IMR-90 (cell line): ENCODE results near the gene SLC35C1. TPM values are rescaled to one million over a fixed set of nuclear protein-coding genes. Genes with fewer than 3 reads are reported as not detected.

ENCODE experiments used
- ATAC-seq: fragments of 200-7000 bp; cut with Tn5 transposase; 2 replicates; pipeline ENCODE4 v1.9.1; 2020; ENCODE audit warnings: low read depth, mild to moderate bottlenecking, moderate library complexity
- BruUV-seq: library from RNA; stranded (reverse); fragments of 400-500 nt; replicated peaks from 2 replicates; lab custom pipeline; 2021; lab: Mats Ljungman, UMichigan
- CTCF ChIA-PET: fragments of 300-600 bp; formaldehyde crosslinking; extraction: SDS; loops from one replicate; lab custom pipeline; 2021; ENCODE audit warnings: antibody characterized with exemption; lab: Yijun Ruan, JAX
- POLR2A ChIA-PET: fragments of 300-600 bp; sonication (Branson Sonifier 250); formaldehyde crosslinking; loops from one replicate; lab custom pipeline; 2022; ENCODE audit warnings: antibody characterized with exemption; ENCODE audit not compliant: unreplicated experiment; lab: Charles Lee
- DNase-seq: peaks from one replicate; pipeline ENCODE4 v3.0.0; 2013
- H2AFZ ChIP-seq: replicated peaks from 2 replicates; pipeline ENCODE3; 2013; ENCODE audit warnings: low read length, mild to moderate bottlenecking; ENCODE audit not compliant: poor library complexity
- H2AK5ac ChIP-seq: 2 replicates; pipeline ENCODE4 v1.6.1; 2013; ENCODE audit warnings: low read depth, low read length, inconsistent platforms
- H2AK9ac ChIP-seq: replicated peaks from 2 replicates; pipeline ENCODE3; 2013; ENCODE audit warnings: mild to moderate bottlenecking, low read depth, low read length, moderate library complexity; ENCODE audit not compliant: poor library complexity
- H2BK120ac ChIP-seq: 2 replicates; pipeline ENCODE4 v1.6.1; 2013; ENCODE audit warnings: low read depth, low read length, inconsistent platforms
- H2BK15ac ChIP-seq: 3 replicates; pipeline ENCODE4 v1.6.1; 2013; ENCODE audit warnings: low read depth, low read length, inconsistent platforms
- H2BK20ac ChIP-seq: 2 replicates; pipeline ENCODE4 v1.6.1; 2013; ENCODE audit warnings: low read depth, mild to moderate bottlenecking, inconsistent platforms, low read length, moderate library complexity
- H2BK5ac ChIP-seq: 2 replicates; pipeline ENCODE4 v1.6.1; 2013; ENCODE audit warnings: mild to moderate bottlenecking, low read depth, low read length, inconsistent platforms; ENCODE audit not compliant: poor library complexity, severe bottlenecking
- H3K14ac ChIP-seq: replicated peaks from 2 replicates; pipeline ENCODE4 v1.6.1; 2013; ENCODE audit warnings: low read depth, low read length, inconsistent platforms
- H3K18ac ChIP-seq: 2 replicates; pipeline ENCODE4 v1.6.1; 2013; ENCODE audit warnings: low read depth, low read length, control low read depth
- H3K23ac ChIP-seq: 2 replicates; pipeline ENCODE4 v1.6.1; 2013; ENCODE audit warnings: low read depth, low read length, inconsistent platforms
- H3K27ac ChIP-seq: 2 replicates; pipeline ENCODE4 v1.5.1; 2013; ENCODE audit warnings: mild to moderate bottlenecking, control low read depth, low read length; ENCODE audit not compliant: insufficient read depth
- H3K27me3 ChIP-seq: 2 replicates; pipeline ENCODE4 v1.6.1; 2013; ENCODE audit warnings: low read length; ENCODE audit not compliant: control insufficient read depth, insufficient read depth
- H3K36me3 ChIP-seq: 2 replicates; pipeline ENCODE4 v1.6.1; 2013; ENCODE audit warnings: low read length, mixed read lengths; ENCODE audit not compliant: control insufficient read depth, insufficient read depth
- H3K4ac ChIP-seq: 2 replicates; pipeline ENCODE4 v1.6.1; 2013; ENCODE audit warnings: low read depth, low read length, inconsistent platforms
- H3K4me1 ChIP-seq: 2 replicates; pipeline ENCODE4 v1.6.1; 2013; ENCODE audit warnings: low read length, mixed read lengths; ENCODE audit not compliant: control insufficient read depth, insufficient read depth
- H3K4me2 ChIP-seq: 2 replicates; pipeline ENCODE4 v1.6.1; 2013; ENCODE audit warnings: low read depth, mild to moderate bottlenecking, control low read depth, low read length, moderate library complexity
- H3K4me3 ChIP-seq: 2 replicates; pipeline ENCODE4 v1.5.1; 2013; ENCODE audit warnings: low read depth, mild to moderate bottlenecking, control low read depth, low read length, moderate library complexity; ENCODE audit not compliant: insufficient read depth
- H3K56ac ChIP-seq: 2 replicates; pipeline ENCODE4 v1.6.1; 2013; ENCODE audit warnings: low read length, inconsistent platforms; ENCODE audit not compliant: insufficient read depth; ENCODE audit errors: extremely low read depth
- H3K79me1 ChIP-seq, 2 experiments: 2 replicates each; pipeline ENCODE4 v1.6.1; 2013; ENCODE audit warnings: low read length in 2 of 2, inconsistent platforms in 1 of 2, low read depth in 1 of 2
- H3K9ac ChIP-seq: 2 replicates; pipeline ENCODE4 v1.6.1; 2013; ENCODE audit warnings: low read depth, low read length, control low read depth
- H3K9me1 ChIP-seq: 2 replicates; pipeline ENCODE4 v1.6.1; 2013; ENCODE audit warnings: low read length, inconsistent platforms; ENCODE audit not compliant: insufficient read depth
- H3K9me3 ChIP-seq: 2 replicates; pipeline ENCODE4 v1.6.1; 2013; ENCODE audit warnings: low read length; ENCODE audit not compliant: control insufficient read depth, insufficient read depth
- H4K20me1 ChIP-seq: 2 replicates; pipeline ENCODE4 v1.6.1; 2013; ENCODE audit warnings: low read length, inconsistent platforms; ENCODE audit not compliant: insufficient read depth
- H4K5ac ChIP-seq: 2 replicates; pipeline ENCODE4 v1.6.1; 2013; ENCODE audit warnings: mild to moderate bottlenecking, low read depth, low read length, control low read depth
- H4K8ac ChIP-seq, 2 experiments: 2 replicates each; pipeline ENCODE4 v1.6.1; 2013; ENCODE audit warnings: low read depth in 2 of 2, low read length in 2 of 2, control low read depth in 1 of 2, inconsistent platforms in 1 of 2
- H4K91ac ChIP-seq: 2 replicates; pipeline ENCODE4 v1.6.1; 2013; ENCODE audit warnings: low read depth, low read length, inconsistent platforms; ENCODE audit not compliant: insufficient read depth
- BHLHE40 ChIP-seq: fragments of 150-350 bp; IDR thresholded peaks from 2 replicates; pipeline ENCODE4 v1.6.1; 2016; ENCODE audit warnings: mild to moderate bottlenecking, low read depth, low read length
- CEBPB ChIP-seq: IDR thresholded peaks from 2 replicates; pipeline ENCODE4 v1.6.1; 2012; ENCODE audit warnings: low read depth, low read length, improper control_type of control experiment
- CTCF ChIP-seq: conservative IDR thresholded peaks from 2 replicates; pipeline ENCODE4 v1.5.1; 2012; ENCODE audit warnings: mild to moderate bottlenecking, low read depth, low read length, improper control_type of control experiment
- ELK1 ChIP-seq: fragments of 150-350 bp; IDR thresholded peaks from 2 replicates; pipeline ENCODE4 v1.6.1; 2016; ENCODE audit warnings: low read depth, mild to moderate bottlenecking, low read length, moderate library complexity, borderline replicate concordance
- FOS ChIP-seq: fragments of 150-350 bp; IDR thresholded peaks from 2 replicates; pipeline ENCODE4 v1.6.1; 2016; ENCODE audit warnings: low read depth, low read length
- MAFK ChIP-seq: IDR thresholded peaks from 2 replicates; pipeline ENCODE4 v1.6.1; 2012; ENCODE audit warnings: low read depth, low read length, improper control_type of control experiment
- MAZ ChIP-seq: IDR thresholded peaks from 2 replicates; pipeline ENCODE4 v1.6.1; 2012; ENCODE audit warnings: low read depth, mild to moderate bottlenecking, low read length, improper control_type of control experiment, moderate library complexity, borderline replicate concordance
- NFE2L2 ChIP-seq: fragments of 150-350 bp; IDR thresholded peaks from 2 replicates; pipeline ENCODE4 v1.6.1; 2016; ENCODE audit warnings: low read depth, mild to moderate bottlenecking, low read length
- RAD21 ChIP-seq: IDR thresholded peaks from 2 replicates; pipeline ENCODE4 v1.6.1; 2012; ENCODE audit warnings: low read length, improper control_type of control experiment
- RCOR1 ChIP-seq: IDR thresholded peaks from 2 replicates; pipeline ENCODE4 v1.6.1; 2012; ENCODE audit warnings: mild to moderate bottlenecking, low read length, improper control_type of control experiment; ENCODE audit not compliant: insufficient replicate concordance
- RFX5 ChIP-seq: IDR thresholded peaks from 2 replicates; pipeline ENCODE4 v1.8.0; 2012; ENCODE audit warnings: low read depth, mild to moderate bottlenecking, low read length, moderate library complexity
- SMC3 ChIP-seq: fragments of 150-350 bp; IDR thresholded peaks from 2 replicates; pipeline ENCODE4 v1.6.1; 2016; ENCODE audit warnings: low read depth, mild to moderate bottlenecking, antibody characterized with exemption, low read length, moderate library complexity
- USF2 ChIP-seq: fragments of 150-350 bp; IDR thresholded peaks from 2 replicates; pipeline ENCODE4 v1.6.1; 2017; ENCODE audit warnings: mild to moderate bottlenecking, antibody characterized with exemption, low read length, low read depth
- WGBS, 2 experiments: methylation state at CpG; one replicate each; pipeline versions ENCODE4 v1.1.5 to v1.1.7; 2013; ENCODE audit warnings: missing lambda C conversion rate in 2 of 2; ENCODE audit not compliant: insufficient read length in 1 of 2; ENCODE audit errors: extremely low coverage in 2 of 2; 5-methylcytosine and 5-hydroxymethylcytosine counted together
- dilution Hi-C: fragments of 300-500 bp; cut with HindIII; formaldehyde crosslinking; loops from one replicate; pipeline ENCODE4 v1.14.3; 2018; ENCODE audit warnings: low sequenced_read_pairs; ENCODE audit not compliant: unreplicated experiment
- in situ Hi-C: fragments of 300-500 bp; cut with MboI; formaldehyde crosslinking; loops from 3 replicates; pipeline ENCODE4 v1.14.3; 2019; ENCODE audit warnings: low sequenced_read_pairs, inconsistent platforms, mixed read lengths
- intact Hi-C: fragments of 100-400 bp; cut with micrococcal nuclease; formaldehyde crosslinking; loops from 2 replicates; pipeline ENCODE4 v1.10.0; 2022
- polyA plus RNA-seq, 3 experiments: library from polyadenylated mRNA; depleted of rRNA; stranded (reverse); fragments of >200 nt; gene quantifications; 2 replicates each; pipeline ENCODE4 v1.2.3, GENCODE V29; 2012; ENCODE audit warnings: low replicate concordance in 1 of 3
- total RNA-seq: library from RNA; depleted of rRNA; stranded (reverse); fragments of >200 nt; gene quantifications from 2 replicates; pipeline ENCODE4 v1.2.3, GENCODE V29; 2012

Gene SLC35C1
- total and polyA plus RNA-seq, 2 of the 4 experiments (the other 2 are of a cell fraction) = 4.3 to 27.1 TPM

GRCh38 chr11:45768486-45768885 lies 36.5 kb upstream of the SLC35C1 start:
- Histone ChIP-seq H4K8ac (no peak overlapping the region), H2BK120ac (no peak overlapping the region), H3K4me2 (no peak overlapping the region), H4K91ac (no peak overlapping the region), H2AK9ac (no peak overlapping the region), H2BK5ac (no peak overlapping the region), H3K4ac (no peak overlapping the region), H3K27me3 (peaks cover 24% of the 10 kb centered on the region), H2BK20ac (no peak overlapping the region), H4K20me1 (no peaks in the 10 kb centered on the region), H3K27ac (no peak overlapping the region), H4K5ac (no peak overlapping the region), H2AK5ac (no peak overlapping the region), H2BK15ac (no peak overlapping the region), H3K56ac (no peak overlapping the region), H3K4me1 (no peaks in the 10 kb centered on the region), H3K36me3 (no peaks in the 10 kb centered on the region), H3K4me3 (no peak overlapping the region), H3K9me1 (no peaks in the 10 kb centered on the region; the same call in 1 of the 2 replicates), H3K9ac (no peak overlapping the region), H3K9me3 (no peaks in the 10 kb centered on the region), H3K79me1 (no peaks in the 10 kb centered on the region), H3K14ac (no peak overlapping the region), H3K23ac (no peak overlapping the region), H2AFZ (no peak overlapping the region), H3K18ac (no peak overlapping the region)
- no TSS peak for BruUV-seq
- CTCF ChIA-PET = interaction anchor here (0.6 kb wide), 1 partner anchor 397 kb away, joined by 5 read pairs; no protein-coding TSS in a partner anchor
- dilution Hi-C loops = no loop called here
- no peak for ATAC-seq
- POLR2A ChIA-PET = no interaction called here
- in situ Hi-C loops = no loop called here
- no peak for TF ChIP-seq FOS
- TF ChIP-seq MAFK = no peak
- TF ChIP-seq NFE2L2 = no peak
- TF ChIP-seq RCOR1 = no peak
- no peak for TF ChIP-seq ELK1
- no peak for TF ChIP-seq RAD21
- TF ChIP-seq CEBPB = no peak
- TF ChIP-seq CTCF = no peak
- no peak for TF ChIP-seq USF2
- TF ChIP-seq RFX5 = no peak
- no peak for TF ChIP-seq MAZ
- TF ChIP-seq SMC3 = no peak
- no peak for TF ChIP-seq BHLHE40
- no peak for DNase-seq
- intact Hi-C loops = no loop called here
- 53% methylated on average over 3 of the region's 5 CpGs; no CpG with 5 or more reads in 1 of the 2 experiments for WGBS, 2 experiments
